Hematopoietic multipotent progenitor cell treated with erythropoietin and hydrocortisone succinate and interleukin-3 and kit ligand, for 17 days (in vitro differentiated cells): ENCODE measurements around the gene KIAA1328.
"Not testable (repeated sequence)": the region's sequence is repeated elsewhere in the genome, so short reads cannot be mapped to it uniquely, and the experiment has no call there.

ENCODE experiments used
- DNase-seq: peaks from one replicate; pipeline ENCODE4 v3.0.0-alpha.2; 2015; ENCODE audit warnings: low spot score

KIAA1328 gene

GRCh38 chr18:36887864-36888263 is 58.9 kb downstream of the KIAA1328 start:
- no peak for DNase-seq

- DNase-seq: no peak
Measured at GRCh38 chr18:36888778-36889177, 59.9 kb downstream of the KIAA1328 start.

GRCh38 chr18:36889321-36889720 is 60.4 kb downstream of the KIAA1328 start:
- no peak for DNase-seq

DNA sequence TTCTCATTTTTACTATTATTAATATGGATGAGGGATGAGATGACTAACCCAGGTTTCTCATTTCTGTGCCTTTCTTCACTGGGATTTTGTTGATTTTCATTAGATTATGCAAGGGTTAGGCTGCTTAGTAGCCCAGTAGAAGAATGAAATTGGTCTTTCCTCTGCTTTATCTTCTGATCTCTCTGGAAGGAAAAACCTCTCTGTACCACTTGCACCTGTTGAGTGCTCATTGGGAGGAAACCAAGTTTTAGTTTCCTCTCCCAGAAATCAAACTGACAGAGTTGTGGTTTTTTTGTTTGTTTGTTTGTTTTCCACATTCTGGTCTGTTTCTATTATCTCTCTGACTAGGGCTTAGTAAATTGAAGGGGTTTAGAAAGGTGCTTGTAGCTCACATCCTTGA is 60.8 kb downstream of the KIAA1328 start:
- DNase-seq: no peak

DNA sequence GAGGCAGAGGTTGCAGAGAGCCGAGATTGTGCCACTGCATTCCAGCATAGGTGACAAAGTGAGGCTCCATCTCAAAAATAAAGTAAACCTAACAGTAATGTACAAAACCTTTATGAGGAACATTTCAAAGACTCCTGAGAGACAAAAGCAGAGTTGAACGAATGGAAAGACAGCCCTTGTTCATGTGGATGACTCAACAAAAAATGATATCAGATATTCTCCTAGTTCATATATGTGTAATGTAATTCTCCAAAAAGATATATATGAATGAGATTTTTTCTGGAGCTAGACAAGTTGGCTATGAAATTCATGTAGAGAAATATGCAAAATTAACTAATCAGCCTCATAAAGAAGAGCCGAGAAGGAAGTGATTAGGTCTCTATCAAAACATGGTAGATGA is 61.7 kb downstream of the KIAA1328 start:
- no peak for DNase-seq

GRCh38 chr18:36893227-36893626 is 64.3 kb downstream of the KIAA1328 start:
- no peak for DNase-seq

DNA sequence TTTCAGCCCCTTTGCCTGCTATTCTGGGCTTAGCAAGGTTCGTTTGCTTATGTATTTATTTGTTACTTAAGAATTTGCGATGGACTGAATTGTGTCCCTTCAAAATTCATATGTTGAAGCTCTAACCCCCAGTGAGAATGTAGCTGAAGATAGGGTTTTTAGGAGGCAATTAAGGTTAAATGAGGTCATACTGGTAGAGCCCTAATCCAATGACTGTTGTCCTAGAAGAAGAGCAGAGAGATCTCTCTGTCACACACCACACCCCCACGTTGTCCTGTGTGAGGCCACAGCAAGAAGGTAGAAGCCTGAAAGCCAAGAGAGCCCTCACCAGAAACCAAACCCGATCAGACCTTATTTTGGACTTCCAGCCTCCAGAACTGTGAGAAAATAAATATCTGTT is 66.7 kb downstream of the KIAA1328 start:
- DNase-seq: no peak

DNA sequence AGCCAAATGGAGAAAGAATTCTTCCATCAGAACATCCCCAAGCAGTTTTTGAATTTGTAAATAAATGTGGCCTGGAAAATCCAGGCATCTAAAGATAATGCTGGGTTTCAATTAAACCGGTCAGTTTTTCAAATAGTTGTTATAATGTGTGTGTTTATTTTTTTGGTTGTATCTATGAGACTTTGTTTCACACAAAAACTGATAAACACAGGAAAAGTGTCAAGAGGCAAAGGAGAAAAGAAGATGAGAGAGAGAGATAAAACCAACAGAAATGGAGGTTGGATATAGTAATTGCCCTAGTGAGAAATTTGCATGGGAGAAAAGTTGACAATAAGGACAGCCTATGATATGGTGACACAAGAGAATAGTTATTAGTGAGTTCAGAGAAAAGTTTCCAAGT is 68.3 kb downstream of the KIAA1328 start:
- DNase-seq: no peak

DNA sequence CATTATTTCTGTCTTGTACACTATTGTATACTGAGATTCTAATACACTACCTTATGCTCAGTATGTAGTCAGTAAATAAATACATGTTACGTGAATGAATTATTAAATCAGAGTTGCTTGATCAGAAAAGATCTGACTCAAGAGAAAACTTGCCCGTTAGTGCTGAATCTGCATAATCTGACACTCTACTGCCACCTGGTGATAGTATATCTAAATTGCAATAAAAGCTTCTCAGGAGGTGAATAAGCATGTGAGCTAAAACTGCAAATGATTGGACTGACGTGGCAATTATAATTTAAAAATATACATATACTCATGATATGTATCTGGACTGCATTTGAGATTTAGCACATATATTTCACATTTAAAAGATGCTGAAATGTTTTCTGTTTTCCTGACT is 70.4 kb downstream of the KIAA1328 start:
- peak; percentile 69 for DNase-seq

- DNase-seq: no peak
Measured at GRCh38 chr18:36900466-36900865, 71.5 kb downstream of the KIAA1328 start.

- DNase-seq: no peak
Measured at GRCh38 chr18:36901277-36901701, 72.4 kb downstream of the KIAA1328 start.

GRCh38 chr18:36903215-36903928 is 74.4 kb downstream of the KIAA1328 start:
- no peak for DNase-seq

GRCh38 chr18:36905571-36905970 is 76.6 kb downstream of the KIAA1328 start:
- no peak for DNase-seq

DNA sequence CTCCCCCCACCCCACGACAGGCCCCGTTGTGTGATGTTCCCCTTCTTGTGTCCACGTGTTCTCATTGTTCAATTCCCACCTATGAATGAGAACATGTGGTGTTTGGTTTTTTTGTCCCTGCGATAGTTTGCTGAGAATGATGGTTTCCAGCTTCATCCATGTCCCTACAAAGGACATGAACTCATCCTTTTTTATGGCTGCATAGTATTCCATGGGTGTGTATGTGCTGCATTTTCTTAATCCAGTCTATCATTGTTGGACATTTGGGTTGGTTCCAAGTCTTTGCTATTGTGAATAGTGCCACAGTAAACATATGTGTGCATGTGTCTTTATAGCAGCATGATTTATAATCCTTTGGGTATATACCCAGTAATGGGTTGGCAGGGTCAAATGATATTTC is 80.4 kb downstream of the KIAA1328 start:
- not testable (repeated sequence) for DNase-seq

DNA sequence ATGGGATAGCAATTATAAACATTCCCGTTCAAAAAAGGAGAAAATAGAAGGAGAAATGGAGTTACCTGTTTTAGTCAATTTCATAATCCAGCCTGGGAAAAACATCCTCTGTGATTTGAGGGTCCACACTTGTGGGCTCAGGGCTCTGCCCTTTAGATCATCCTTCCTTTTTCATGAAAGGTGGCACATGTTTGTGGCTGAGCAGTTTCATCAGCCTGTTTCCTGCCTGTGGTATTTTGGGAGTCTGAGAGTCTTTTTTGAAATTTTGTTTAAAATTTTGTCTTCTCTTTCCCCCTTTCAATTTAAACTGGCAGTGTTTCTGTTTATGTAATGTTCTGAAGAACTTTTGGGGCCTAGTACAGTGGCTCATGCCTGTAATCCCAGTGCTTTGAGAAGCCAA is 84.0 kb downstream of the KIAA1328 start:
- DNase-seq: no peak

GRCh38 chr18:36917907-36918306 is 89.0 kb downstream of the KIAA1328 start:
- no peak for DNase-seq

GRCh38 chr18:36929601-36930000 is 100.7 kb downstream of the KIAA1328 start:
- no peak for DNase-seq

- DNase-seq: no peak
Measured at GRCh38 chr18:36931106-36931505, 102.2 kb downstream of the KIAA1328 start.

GRCh38 chr18:36933552-36933951 is 104.6 kb downstream of the KIAA1328 start:
- DNase-seq: no peak

- DNase-seq: no peak
Measured at GRCh38 chr18:36934884-36935283, 106.0 kb downstream of the KIAA1328 start.

- peak; percentile 39 for DNase-seq
Measured at GRCh38 chr18:36942264-36942663, 113.3 kb downstream of the KIAA1328 start.

- DNase-seq: no peak
Measured at GRCh38 chr18:36947820-36948348, 119.0 kb downstream of the KIAA1328 start.

- no peak for DNase-seq
Measured at GRCh38 chr18:36950282-36950681, 121.4 kb downstream of the KIAA1328 start.

DNA sequence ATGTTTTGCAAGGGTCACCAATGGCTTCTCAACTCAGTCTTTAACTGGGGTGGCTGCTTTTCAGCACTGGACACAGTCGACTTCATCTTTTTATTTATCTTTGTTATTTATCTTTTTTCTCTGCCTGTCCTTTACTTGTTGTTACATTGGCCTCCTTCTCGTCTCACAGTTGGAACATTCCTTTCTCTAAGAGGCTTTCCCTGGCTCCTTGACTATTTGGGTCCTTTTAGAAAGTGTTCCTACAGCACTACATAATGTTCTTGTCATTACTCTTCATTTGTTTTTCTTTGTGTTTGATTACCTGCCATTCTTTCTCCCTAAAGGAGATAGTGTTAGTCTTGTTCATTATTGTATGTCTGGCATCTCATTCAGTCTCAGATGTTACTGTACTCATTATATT is 122.0 kb downstream of the KIAA1328 start:
- DNase-seq: no peak
